Transverse colon (tissue), 4 donors: ENCODE measurements around the gene CLDN12. TPM values are rescaled to one million over a fixed set of nuclear protein-coding genes. Genes with fewer than 3 reads are reported as not detected.

ENCODE experiments used
- DNase-seq: peaks from one replicate; pipeline ENCODE4 v3.0.0-alpha.2; 2019
- H3K27ac ChIP-seq, 4 donors: fragments of 200-600 bp; sonication (generic); 2 replicates each; pipeline ENCODE4 v1.5.1; 2016 to 2018; ENCODE audit warnings: inconsistent platforms in 4 of 4
- H3K27me3 ChIP-seq: fragments of 200-600 bp; sonication (generic); 2 replicates; pipeline ENCODE4 v1.5.1; 2017; ENCODE audit warnings: inconsistent platforms
- H3K36me3 ChIP-seq, 4 donors: fragments of 200-600 bp; sonication (generic); 2 replicates each; pipeline ENCODE4 v1.5.1; 2017 to 2019; ENCODE audit warnings: inconsistent platforms in 4 of 4
- H3K4me1 ChIP-seq, 4 donors: fragments of 200-600 bp; sonication (generic); 2 replicates each; pipeline ENCODE4 v1.5.1; 2017 to 2020; ENCODE audit warnings: inconsistent platforms in 4 of 4
- H3K4me3 ChIP-seq, 4 donors: fragments of 200-600 bp; sonication (generic); 1 replicate in 1 of 4; 2 replicates in 3 of 4; pipeline versions ENCODE4 v1.5.1 to v1.6.1; 2017 to 2019; ENCODE audit warnings: inconsistent platforms in 4 of 4
- H3K9me3 ChIP-seq, 2 donors: fragments of 200-600 bp; sonication (generic); 2 replicates each; pipeline ENCODE4 v1.5.1; 2017 to 2019; ENCODE audit warnings: inconsistent platforms in 2 of 2
- CTCF ChIP-seq, 5 experiments: fragments of 200-600 bp in 3 of 5; fragments of 450-650 bp in 2 of 5; sonication (generic) in 3 of 5; IDR thresholded peaks; 1 replicate in 2 of 5; 2 replicates in 3 of 5; pipeline ENCODE4 v1.5.1; 2016 to 2017; ENCODE audit warnings: antibody characterized with exemption in 5 of 5, inconsistent platforms in 3 of 5, mild to moderate bottlenecking in 2 of 5, moderate library complexity in 1 of 5
- EP300 ChIP-seq: sonication (generic); formaldehyde crosslinking; IDR thresholded peaks from one replicate; pipeline ENCODE4 v1.6.1; 2017; ENCODE audit warnings: antibody characterized with exemption, low read depth
- POLR2A ChIP-seq: fragments of 450-650 bp; IDR thresholded peaks from one replicate; pipeline ENCODE4 v1.6.1; 2016; ENCODE audit warnings: antibody characterized with exemption, mild to moderate bottlenecking, moderate library complexity
- POLR2AphosphoS5 ChIP-seq, 3 donors: sonication (generic); formaldehyde crosslinking; IDR thresholded peaks; one replicate each; pipeline ENCODE4 v1.6.1; 2016; ENCODE audit warnings: antibody characterized with exemption in 3 of 3
- WGBS, 2 donors: methylation state at CpG; one replicate each; pipeline ENCODE4 v1.1.5; 2018; ENCODE audit warnings: low coverage in 1 of 2; 5-methylcytosine and 5-hydroxymethylcytosine counted together
- in situ Hi-C, 4 donors: fragments of 200-750 bp; cut with MboI; loops; one replicate each; pipeline versions ENCODE4 v1.15.0 to v1.15.1; 2017; ENCODE audit warnings: low sequenced_read_pairs in 3 of 4, low pct_ligation_motif_present in 1 of 4, low pct_unique_long_range_greater_than_20kb in 1 of 4
- intact Hi-C: fragments of 100-400 bp; cut with DNase I; formaldehyde crosslinking; loops from one replicate; pipeline ENCODE4 v1.15.1; 2023; ENCODE audit warnings: low total_unique reads
- total RNA-seq, 4 donors: library from RNA; depleted of rRNA; stranded (reverse); fragments of >200 nt; gene quantifications; one replicate each; pipeline ENCODE4 v1.1.0, GENCODE V29; 2016

CLDN12 gene
- total RNA-seq, 4 donors from 2014 or later = 4.2 to 42.2 (median 33.6) TPM

GRCh38 chr7:90387470-90388240, 15.6 kb upstream of the CLDN12 start:
- Histone ChIP-seq H3K9me3 (no peaks in the 10 kb centered on the region), H3K27ac (no peak overlapping the region), H3K4me3 (no peak overlapping the region), H3K36me3 (peaks cover 0 to 32% (median 16%) of the 10 kb centered on the region in 4 donors), H3K27me3 (no peaks in the 10 kb centered on the region), H3K4me1 (no peaks in the 10 kb centered on the region)
- TF ChIP-seq EP300 (no peak), POLR2AphosphoS5 (IDR thresholded peaks at IDR 0.05) (no peak), POLR2A (no peak), CTCF (IDR thresholded peaks at IDR 0.05) (no peak)
- intact Hi-C loops = no loop called here
- WGBS, 2 donors = 95 to 100% methylated on average over 2 of the region's 2 CpGs
- in situ Hi-C loops = no loop called here
- no peak for DNase-seq

GRCh38 chr7:90390926-90391325, 12.3 kb upstream of the CLDN12 start:
- TF ChIP-seq POLR2AphosphoS5 (IDR thresholded peaks at IDR 0.05) (no peak), POLR2A (no peak), CTCF (IDR thresholded peaks at IDR 0.05) (no peak), EP300 (no peak)
- no peak overlapping the region for H3K4me3 ChIP-seq
- H3K9me3 ChIP-seq = no peaks in the 10 kb centered on the region
- in situ Hi-C loops (no loop called here), intact Hi-C loops (no loop called here)
- no peak for DNase-seq
- peaks cover 0 to 6% (median 3%) of the 10 kb centered on the region in 4 donors for H3K36me3 ChIP-seq
- H3K4me1 ChIP-seq = no peaks in the 10 kb centered on the region
- H3K27ac ChIP-seq = no peak overlapping the region
- H3K27me3 ChIP-seq = no peaks in the 10 kb centered on the region

GRCh38 chr7:90391488-90391887, 11.8 kb upstream of the CLDN12 start:
- Histone ChIP-seq H3K9me3 (no peaks in the 10 kb centered on the region), H3K4me3 (no peak overlapping the region), H3K36me3 (peaks cover 0 to under 1% (median under 1%) of the 10 kb centered on the region in 4 donors), H3K4me1 (no peaks in the 10 kb centered on the region), H3K27ac (no peak overlapping the region), H3K27me3 (no peaks in the 10 kb centered on the region)
- intact Hi-C loops = no loop called here
- DNase-seq = no peak
- WGBS, 2 donors = 83 to 88% methylated on average over 5 of the region's 5 CpGs
- in situ Hi-C loops = no loop called here
- TF ChIP-seq CTCF (IDR thresholded peaks at IDR 0.05) (no peak), EP300 (no peak), POLR2A (no peak)

- in situ Hi-C loops (no loop called here), intact Hi-C loops (no loop called here)
- DNase-seq = no peak
- Histone ChIP-seq H3K9me3 (no peaks in the 10 kb centered on the region), H3K27ac (no peak overlapping the region), H3K36me3 (no peaks in the 10 kb centered on the region), H3K4me3 (no peak overlapping the region), H3K27me3 (no peaks in the 10 kb centered on the region), H3K4me1 (no peaks in the 10 kb centered on the region)
- TF ChIP-seq POLR2A (no peak), POLR2AphosphoS5 (IDR thresholded peaks at IDR 0.05) (no peak)
- WGBS, 2 donors = 89 to 94% methylated on average over 3 to 4 of the region's 4 CpGs
Measured at GRCh38 chr7:90396420-90396819, 6.8 kb upstream of the CLDN12 start.

GRCh38 chr7:90401989-90402388, 1.3 kb upstream of the CLDN12 start:
- in situ Hi-C loops = loop anchor here in 2 of 4 donors (25.0 kb wide), 1 partner anchor 240 kb away; the partner anchor contains the start of gene STEAP1 (in 2 of the 2)

More at GRCh38 chr7:90401989-90402388, 1.3 kb upstream of the CLDN12 start:
- Histone ChIP-seq H3K27me3 (no peaks in the 10 kb centered on the region), H3K4me1 (peaks cover 4 to 27% (median 13%) of the 10 kb centered on the region in 4 donors), H3K27ac (no peak overlapping the region), H3K36me3 (no peaks in the 10 kb centered on the region), H3K9me3 (no peaks in the 10 kb centered on the region), H3K4me3 (no peak overlapping the region)
- DNase-seq = peak; percentile 54
- 29 to 42% methylated on average over 2 to 4 of the region's 4 CpGs for WGBS, 2 donors
- intact Hi-C loops = no loop called here
- TF ChIP-seq CTCF (IDR thresholded peaks at IDR 0.05) (no peak), POLR2AphosphoS5 (IDR thresholded peaks at IDR 0.05) (no peak), POLR2A (no peak)
